SU-DHL-6 (cell line): ENCODE data around the gene SELENBP1.

Experiments used
- H2AFZ ChIP-seq: fragments of 200-600 bp; sonication (generic); 2 replicates; pipeline ENCODE4 v1.6.1; 2014; ENCODE audit warnings: low read depth, mild to moderate bottlenecking, moderate library complexity, mixed read lengths, antibody characterized with exemption, low read length; ENCODE audit not compliant: severe bottlenecking
- H3F3A ChIP-seq: fragments of 200-600 bp; shearing (Covaris generic); 2 replicates; pipeline ENCODE4 v1.6.0; 2016; ENCODE audit warnings: antibody characterized with exemption, mild to moderate bottlenecking; ENCODE audit not compliant: insufficient read depth
- H3K27ac ChIP-seq: fragments of 200-600 bp; sonication (generic); 2 replicates; pipeline ENCODE4 v1.5.1; 2016; ENCODE audit warnings: low read depth, mild to moderate bottlenecking, low read length, moderate library complexity, mixed read lengths
- H3K27me3 ChIP-seq: fragments of 200-600 bp; sonication (generic), shearing (Covaris generic); 2 replicates; pipeline ENCODE4 v1.6.0; 2014; ENCODE audit warnings: mild to moderate bottlenecking, low read length
- H3K36me3 ChIP-seq: fragments of 200-600 bp; sonication (generic); 2 replicates; pipeline ENCODE4 v1.6.1; 2014; ENCODE audit warnings: mild to moderate bottlenecking, low read length, mixed read lengths
- H3K4me2 ChIP-seq: fragments of 300-600, 200-600 bp; shearing (Covaris generic), sonication (generic); 2 replicates; pipeline ENCODE4 v1.6.0; 2014; ENCODE audit warnings: low read length, low read depth, mild to moderate bottlenecking; ENCODE audit not compliant: poor library complexity, severe bottlenecking
- H3K4me3 ChIP-seq: fragments of 200-600 bp; sonication (generic); 2 replicates; pipeline ENCODE4 v1.5.1; 2014; ENCODE audit warnings: antibody characterized with exemption, low read length, mild to moderate bottlenecking, mixed read lengths; ENCODE audit not compliant: insufficient read depth, poor library complexity, severe bottlenecking
- H3K79me2 ChIP-seq: fragments of 200-600 bp; sonication (generic); 2 replicates; pipeline ENCODE4 v1.6.1; 2014; ENCODE audit warnings: mild to moderate bottlenecking, low read length, moderate library complexity; ENCODE audit not compliant: insufficient read depth
- H3K9ac ChIP-seq: fragments of 200-600 bp; sonication (generic); 2 replicates; pipeline ENCODE4 v1.7.0; 2014; ENCODE audit warnings: mild to moderate bottlenecking, low read length
- H3K9me2 ChIP-seq: fragments of 200-600 bp; sonication (generic); replicated peaks from 2 replicates; pipeline ENCODE4 v1.6.1; 2014; ENCODE audit warnings: low read length; ENCODE audit not compliant: insufficient read depth
- H3K9me3 ChIP-seq: fragments of 200-600 bp; sonication (generic); 2 replicates; pipeline ENCODE4 v1.6.1; 2014; ENCODE audit warnings: low read length, mixed read lengths; ENCODE audit not compliant: insufficient read depth
- H4K20me1 ChIP-seq: fragments of 200-600 bp; sonication (generic); 2 replicates; pipeline ENCODE4 v1.6.1; 2014; ENCODE audit warnings: low read depth, mild to moderate bottlenecking, antibody characterized with exemption, low read length, moderate library complexity, mixed read lengths
- EZH2phosphoT487 ChIP-seq: fragments of 200-600 bp; sonication (generic), shearing (Covaris generic); conservative IDR thresholded peaks from 2 replicates; pipeline ENCODE4 v1.6.1; 2018; ENCODE audit warnings: mild to moderate bottlenecking, antibody characterized with exemption, low read length, moderate library complexity, mixed read lengths
- TF ChIP-seq, protein P1 (sequence below): fragments of 200-600 bp; sonication (generic); IDR thresholded peaks from one replicate; pipeline ENCODE4 v1.5.1; 2017; ENCODE audit warnings: antibody characterized with exemption, mild to moderate bottlenecking, low read length, moderate library complexity; ENCODE audit not compliant: insufficient read depth, poor library complexity, severe bottlenecking

The SELENBP1 gene

DNA sequence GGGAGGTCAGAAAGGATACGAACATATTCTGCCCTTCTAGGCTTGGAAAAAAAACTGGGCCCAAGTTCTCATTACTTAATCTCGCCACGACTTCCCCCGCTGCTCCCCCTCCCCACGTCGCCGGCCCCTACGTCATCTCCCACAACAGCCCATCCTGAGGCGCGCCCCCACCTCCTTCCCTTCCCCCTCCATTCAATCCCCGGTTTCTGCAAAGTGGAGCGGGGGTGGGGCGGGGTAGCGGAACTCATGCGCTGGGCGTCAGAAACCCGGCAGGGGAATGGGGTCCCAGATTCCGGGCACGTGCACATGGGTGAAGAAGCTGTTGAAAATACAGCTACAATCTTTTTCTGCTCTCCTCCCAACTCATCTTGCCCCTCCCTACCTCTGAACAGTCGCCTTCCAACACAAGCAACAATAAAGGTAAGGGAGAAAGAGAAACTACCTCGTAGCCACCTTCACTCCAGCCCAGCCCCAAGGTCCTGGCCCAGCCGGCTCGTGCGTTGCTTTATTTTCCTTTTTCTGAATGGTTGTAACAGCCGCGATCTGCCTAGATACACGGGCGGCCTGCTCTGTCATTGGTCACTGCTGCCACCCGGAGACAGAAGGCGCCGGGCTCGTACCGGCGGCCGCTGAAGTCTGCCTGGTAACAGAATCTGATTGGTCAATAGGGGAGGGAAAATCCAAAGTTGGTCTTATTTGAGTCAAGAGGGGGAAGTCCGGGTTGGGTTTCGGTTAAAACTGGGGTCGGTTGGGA lies 25.6 kb downstream of the SELENBP1 start, which contains the start of gene RFX5:
Gene RFX5 (minus strand): TSS at position 484 of the 754 bp plus-strand sequence. CDS start 932 bp downstream, outside the sequence.
- H3K79me2 ChIP-seq = peaks cover 11% of the 10 kb centered on the region
- no peaks in the 10 kb centered on the region for H3K9me2 ChIP-seq
- H3K9me3 ChIP-seq = no peaks in the 10 kb centered on the region; the same call in 1 of the 2 replicates
- peak within 1 kb of the TSS; percentile 72 for H3K9ac ChIP-seq
- peak within 1 kb of the TSS; percentile 95 for H3K4me2 ChIP-seq
- H3K36me3 ChIP-seq = no peaks in the 10 kb centered on the region
- TF ChIP-seq EZH2phosphoT487 = no peak
- TF ChIP-seq, protein P1, sequence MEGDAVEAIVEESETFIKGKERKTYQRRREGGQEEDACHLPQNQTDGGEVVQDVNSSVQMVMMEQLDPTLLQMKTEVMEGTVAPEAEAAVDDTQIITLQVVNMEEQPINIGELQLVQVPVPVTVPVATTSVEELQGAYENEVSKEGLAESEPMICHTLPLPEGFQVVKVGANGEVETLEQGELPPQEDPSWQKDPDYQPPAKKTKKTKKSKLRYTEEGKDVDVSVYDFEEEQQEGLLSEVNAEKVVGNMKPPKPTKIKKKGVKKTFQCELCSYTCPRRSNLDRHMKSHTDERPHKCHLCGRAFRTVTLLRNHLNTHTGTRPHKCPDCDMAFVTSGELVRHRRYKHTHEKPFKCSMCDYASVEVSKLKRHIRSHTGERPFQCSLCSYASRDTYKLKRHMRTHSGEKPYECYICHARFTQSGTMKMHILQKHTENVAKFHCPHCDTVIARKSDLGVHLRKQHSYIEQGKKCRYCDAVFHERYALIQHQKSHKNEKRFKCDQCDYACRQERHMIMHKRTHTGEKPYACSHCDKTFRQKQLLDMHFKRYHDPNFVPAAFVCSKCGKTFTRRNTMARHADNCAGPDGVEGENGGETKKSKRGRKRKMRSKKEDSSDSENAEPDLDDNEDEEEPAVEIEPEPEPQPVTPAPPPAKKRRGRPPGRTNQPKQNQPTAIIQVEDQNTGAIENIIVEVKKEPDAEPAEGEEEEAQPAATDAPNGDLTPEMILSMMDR = no peak
- H4K20me1 ChIP-seq = no peaks in the 10 kb centered on the region
- H3K27me3 ChIP-seq = no peaks in the 10 kb centered on the region
- H3K27ac ChIP-seq = peak within 1 kb of the TSS; percentile 83
- peak within 1 kb of the TSS; percentile 72 for H3K4me3 ChIP-seq
- H2AFZ ChIP-seq = peak within 1 kb of the TSS; percentile 81
- peaks cover 3% of the 10 kb centered on the region; the same call in 1 of the 2 replicates for H3F3A ChIP-seq

DNA sequence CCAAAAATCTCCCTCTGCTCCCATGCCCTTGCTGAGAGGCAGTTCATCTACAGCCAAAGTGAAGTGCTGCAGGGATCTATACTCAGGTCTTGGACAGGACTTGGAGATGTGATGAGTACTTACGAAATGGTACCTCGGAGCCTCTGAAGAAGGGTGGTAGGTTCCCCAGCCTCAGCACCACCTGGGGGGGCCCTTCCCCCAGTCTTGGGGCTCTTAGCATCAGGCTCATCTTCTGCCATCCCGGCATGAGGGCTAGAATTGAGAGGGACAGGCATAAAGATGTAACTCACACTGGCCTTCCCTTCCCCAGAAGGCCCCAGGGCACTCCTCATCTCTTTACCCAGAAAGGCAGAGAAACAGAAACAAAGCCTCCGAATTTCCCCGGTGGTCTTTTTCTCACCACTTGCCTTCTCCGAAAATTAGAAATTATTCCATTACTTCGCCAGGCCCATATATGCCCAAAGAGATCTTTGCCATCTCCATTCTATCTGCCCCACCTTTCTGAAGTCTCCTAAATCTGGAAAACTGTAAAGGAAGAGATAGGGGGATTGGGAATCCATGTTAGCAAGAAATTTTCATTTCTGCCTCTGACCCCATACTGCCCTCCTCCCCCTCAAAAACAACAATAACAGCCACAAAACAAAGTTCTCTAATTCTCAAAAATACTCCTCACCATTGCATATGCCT lies 26.3 kb downstream of the SELENBP1 start:
- TF ChIP-seq, protein P1 = no peak
- TF ChIP-seq EZH2phosphoT487 = no peak
- H3F3A ChIP-seq = peaks cover 10% of the 10 kb centered on the region
- H3K4me2 ChIP-seq = peak overlapping the region; percentile 95
- H3K9ac ChIP-seq = peak overlapping the region; percentile 72
- no peaks in the 10 kb centered on the region for H3K9me2 ChIP-seq
- peak overlapping the region; percentile 3 for H2AFZ ChIP-seq
- peaks cover 11% of the 10 kb centered on the region for H3K79me2 ChIP-seq
- no peaks in the 10 kb centered on the region for H3K9me3 ChIP-seq
- H3K4me3 ChIP-seq = peak overlapping the region; percentile 72
- peak overlapping the region; percentile 83 for H3K27ac ChIP-seq
- H3K27me3 ChIP-seq = no peaks in the 10 kb centered on the region
- H3K36me3 ChIP-seq = no peaks in the 10 kb centered on the region
- no peaks in the 10 kb centered on the region for H4K20me1 ChIP-seq

DNA sequence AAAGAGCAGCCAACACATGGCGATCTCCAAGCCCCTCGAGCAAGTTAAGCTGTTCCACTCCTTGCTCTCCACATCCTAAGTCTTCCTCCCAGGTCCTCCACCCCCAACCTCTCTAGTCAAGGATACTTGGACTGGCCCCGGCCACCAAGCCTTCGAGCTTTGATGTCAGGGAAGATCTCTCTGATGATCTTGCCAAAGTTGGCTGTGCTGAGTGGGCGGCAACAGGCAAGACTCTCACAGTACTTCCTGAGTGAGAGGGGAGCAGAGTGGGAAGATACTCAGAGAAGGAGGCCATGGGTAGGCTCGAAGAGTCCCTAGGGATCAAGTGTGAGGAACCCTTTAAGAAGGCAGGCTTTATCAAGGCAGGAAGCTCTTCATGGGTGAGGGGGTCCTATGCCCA lies 28.2 kb downstream of the SELENBP1 start:
- Histone ChIP-seq H3K27ac (no peak overlapping the region), H3K9ac (no peak overlapping the region), H3K27me3 (no peaks in the 10 kb centered on the region), H3K4me3 (no peak overlapping the region), H4K20me1 (no peaks in the 10 kb centered on the region), H3K9me2 (no peaks in the 10 kb centered on the region), H3K4me2 (no peak overlapping the region), H3K36me3 (no peaks in the 10 kb centered on the region), H3K9me3 (no peaks in the 10 kb centered on the region), H3K79me2 (peaks cover 11% of the 10 kb centered on the region), H2AFZ (no peak overlapping the region), H3F3A (peaks cover 18% of the 10 kb centered on the region)
- TF ChIP-seq, protein P1 = no peak
- TF ChIP-seq EZH2phosphoT487 = no peak
